B cell (primary cell): ENCODE measurements around the gene NET1.

Experiments used
- CTCF ChIP-seq: fragments of 200-600 bp; IDR thresholded peaks from one replicate; pipeline ENCODE4 v1.8.0; 2022; ENCODE audit warnings: antibody characterized with exemption, mild to moderate bottlenecking
- EZH2 ChIP-seq: IDR thresholded peaks from 2 replicates; pipeline ENCODE4 v1.6.1; 2012; ENCODE audit warnings: borderline replicate concordance, low read depth, mild to moderate bottlenecking, moderate library complexity, low read length; ENCODE audit not compliant: insufficient read depth, poor library complexity, severe bottlenecking

- no peak for TF ChIP-seq CTCF
- no peak for TF ChIP-seq EZH2
Measured at GRCh38 chr10:5497948-5498730, 85.8 kb downstream of the NET1 start.
